ENCODE measurements around the gene AURKB. TPM values are rescaled to one million over a fixed set of nuclear protein-coding genes. Genes with fewer than 3 reads are reported as not detected.
"Not testable (repeated sequence)": the region's sequence is repeated elsewhere in the genome, so short reads cannot be mapped to it uniquely, and the experiment has no call there.

Gene AURKB
- total and polyA plus RNA-seq, 3 donors from 2014 or later = 2.4 to 3.7 (median 3.2) TPM

DNA sequence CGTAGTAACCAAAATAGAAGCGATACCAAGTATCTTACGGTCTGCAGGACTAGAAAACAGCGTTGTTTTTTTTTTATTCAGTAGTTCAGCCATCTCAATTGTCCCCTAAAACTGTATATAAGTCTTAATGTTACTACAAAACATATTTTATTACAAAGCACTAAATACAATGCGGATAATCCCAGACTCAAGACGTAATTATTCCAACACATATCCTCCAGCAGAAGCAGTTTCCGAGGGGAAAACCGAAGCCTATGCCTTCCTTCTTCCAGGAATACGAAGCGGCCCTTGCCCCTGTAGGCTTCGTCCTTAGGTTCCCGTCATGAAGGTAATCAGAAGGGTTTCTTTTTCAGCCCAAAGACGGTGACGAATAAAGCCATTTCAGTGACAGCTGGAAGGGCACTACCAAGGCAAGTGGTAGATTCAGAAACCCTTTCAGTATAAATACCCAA, 36.5 kb downstream of the AURKB start:
- WGBS, 2 donors = 3 to 5% methylated on average over 14 of the region's 14 CpGs
- Histone ChIP-seq H3K27ac (peak overlapping the region; percentile 90 to 95), H3K9me3 (no peaks in the 10 kb centered on the region), H3K36me3 (ENCODE audit: low read depth, missing control alignments) (no peaks in the 10 kb centered on the region), H3K4me1 (peaks cover 23% of the 10 kb centered on the region), H3K27me3 (no peaks in the 10 kb centered on the region), H3K4me3 (peak overlapping the region in 1 of 2 donors; percentile 53)
- no peak for TF ChIP-seq POLR2A (IDR thresholded peaks at IDR 0.05)
- TF ChIP-seq, protein P1, sequence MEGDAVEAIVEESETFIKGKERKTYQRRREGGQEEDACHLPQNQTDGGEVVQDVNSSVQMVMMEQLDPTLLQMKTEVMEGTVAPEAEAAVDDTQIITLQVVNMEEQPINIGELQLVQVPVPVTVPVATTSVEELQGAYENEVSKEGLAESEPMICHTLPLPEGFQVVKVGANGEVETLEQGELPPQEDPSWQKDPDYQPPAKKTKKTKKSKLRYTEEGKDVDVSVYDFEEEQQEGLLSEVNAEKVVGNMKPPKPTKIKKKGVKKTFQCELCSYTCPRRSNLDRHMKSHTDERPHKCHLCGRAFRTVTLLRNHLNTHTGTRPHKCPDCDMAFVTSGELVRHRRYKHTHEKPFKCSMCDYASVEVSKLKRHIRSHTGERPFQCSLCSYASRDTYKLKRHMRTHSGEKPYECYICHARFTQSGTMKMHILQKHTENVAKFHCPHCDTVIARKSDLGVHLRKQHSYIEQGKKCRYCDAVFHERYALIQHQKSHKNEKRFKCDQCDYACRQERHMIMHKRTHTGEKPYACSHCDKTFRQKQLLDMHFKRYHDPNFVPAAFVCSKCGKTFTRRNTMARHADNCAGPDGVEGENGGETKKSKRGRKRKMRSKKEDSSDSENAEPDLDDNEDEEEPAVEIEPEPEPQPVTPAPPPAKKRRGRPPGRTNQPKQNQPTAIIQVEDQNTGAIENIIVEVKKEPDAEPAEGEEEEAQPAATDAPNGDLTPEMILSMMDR (IDR thresholded peaks at IDR 0.05) = no peak
- intact Hi-C loops (cut with DNase I; ENCODE audit: low total_unique reads) = no loop called here
- DNase-seq = no peak

DNA sequence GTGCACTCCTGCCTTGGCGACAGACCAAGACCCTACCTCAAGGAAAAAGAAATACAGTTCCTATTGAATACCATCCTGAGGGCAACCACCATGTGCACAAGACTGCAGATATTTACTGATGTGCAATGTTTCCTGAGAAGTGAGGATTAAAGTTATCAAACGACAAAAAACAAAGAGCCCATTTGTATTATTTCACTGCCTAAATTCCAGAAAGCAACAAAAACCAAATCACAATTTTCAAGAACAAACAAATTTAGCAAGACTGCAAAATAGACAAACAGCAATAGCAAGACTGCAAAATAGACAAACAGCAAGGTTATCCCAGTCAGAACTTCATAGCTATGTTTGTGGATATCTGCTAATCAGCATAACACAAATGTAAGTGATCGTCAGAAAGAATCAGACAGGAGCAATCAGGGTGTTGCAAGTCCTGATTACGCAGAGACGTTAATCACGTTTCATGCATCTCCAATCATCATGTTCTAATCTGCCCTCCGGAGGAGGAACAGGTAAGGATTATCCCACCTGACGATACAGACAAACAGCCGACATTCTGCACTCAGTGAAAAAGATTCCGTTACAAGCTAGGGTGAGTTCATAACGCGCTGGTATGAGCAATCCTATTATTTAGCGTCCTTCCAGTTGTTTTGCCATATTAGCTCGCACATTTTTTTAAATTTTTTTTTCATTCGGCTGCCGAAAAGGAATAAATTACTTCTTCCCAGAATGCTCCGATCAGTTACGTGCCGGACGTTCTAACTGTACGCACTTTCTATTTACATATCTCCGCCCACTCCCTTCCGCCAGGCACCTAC, 37.1 kb downstream of the AURKB start:
- H3K4me1 ChIP-seq = peaks cover 23% of the 10 kb centered on the region
- DNase-seq = peak; percentile 96
- peak; percentile 90 for TF ChIP-seq POLR2A (IDR thresholded peaks at IDR 0.05)
- TF ChIP-seq, protein P1 (IDR thresholded peaks at IDR 0.05) = no peak
- no peaks in the 10 kb centered on the region for H3K27me3 ChIP-seq
- H3K9me3 ChIP-seq = no peaks in the 10 kb centered on the region
- peak overlapping the region; percentile 29 to 53 for H3K4me3 ChIP-seq
- 0 to 1% methylated on average over 23 of the region's 23 CpGs for WGBS, 2 donors
- peak overlapping the region; percentile 90 to 95 for H3K27ac ChIP-seq
- intact Hi-C loops (cut with DNase I; ENCODE audit: low total_unique reads) = no loop called here
- no peaks in the 10 kb centered on the region for H3K36me3 ChIP-seq (ENCODE audit: low read depth, missing control alignments)

DNA sequence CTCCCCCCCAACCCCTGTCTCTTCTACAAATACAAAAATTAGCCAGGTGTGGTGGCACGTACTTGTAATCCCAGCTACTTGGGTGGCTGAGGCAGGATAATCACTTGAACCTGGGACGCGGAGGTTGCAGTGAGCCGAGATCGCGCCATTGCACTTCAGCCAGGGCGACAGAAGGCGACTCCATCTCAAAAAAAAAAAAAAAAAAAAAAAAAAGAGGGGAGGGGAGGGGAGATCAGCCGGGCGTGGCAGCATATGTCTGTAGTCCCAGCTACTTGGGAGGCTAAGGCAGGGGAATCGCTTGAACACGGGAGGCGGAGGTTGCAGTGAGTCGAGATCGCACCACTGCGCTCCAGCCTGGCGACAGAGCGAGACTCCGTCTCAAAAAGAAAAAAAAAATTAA, 40.2 kb downstream of the AURKB start:
- intact Hi-C loops (cut with DNase I; ENCODE audit: low total_unique reads); H3K36me3 ChIP-seq (ENCODE audit: low read depth, missing control alignments); H3K4me1 ChIP-seq; H3K9me3 ChIP-seq; DNase-seq; H3K4me3 ChIP-seq; H3K27me3 ChIP-seq; H3K27ac ChIP-seq: not testable (repeated sequence)
- 64 to 76% methylated on average over 19 of the region's 19 CpGs for WGBS, 2 donors

DNA sequence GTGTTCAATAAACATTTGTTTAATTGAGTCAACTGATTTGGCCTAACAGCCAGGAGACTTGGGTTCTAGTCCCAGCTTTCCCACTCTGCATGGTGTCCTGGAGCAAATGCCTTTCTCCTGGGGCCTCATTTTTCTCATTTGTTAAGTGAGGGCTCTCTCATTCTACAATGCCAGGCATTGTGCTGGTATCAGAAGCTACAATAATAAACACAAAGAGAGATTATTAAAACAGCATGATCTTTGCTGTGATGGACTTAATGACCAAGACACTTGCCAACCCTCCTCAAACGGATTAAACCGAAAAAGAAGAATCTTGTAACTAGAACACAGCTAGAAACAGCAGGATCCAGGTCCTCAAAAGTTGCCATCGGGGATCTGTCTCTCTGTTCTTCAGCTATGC, 42.8 kb downstream of the AURKB start:
- Histone ChIP-seq H3K27ac (no peak overlapping the region), H3K36me3 (ENCODE audit: low read depth, missing control alignments) (no peaks in the 10 kb centered on the region), H3K4me1 (peaks cover 21% of the 10 kb centered on the region), H3K9me3 (no peaks in the 10 kb centered on the region), H3K4me3 (no peak overlapping the region), H3K27me3 (no peaks in the 10 kb centered on the region)
- intact Hi-C loops (cut with DNase I; ENCODE audit: low total_unique reads) = no loop called here
- no peak for DNase-seq
- WGBS, 2 donors = 57 to 76% methylated on average over 3 of the region's 3 CpGs
- no peak for TF ChIP-seq POLR2A (IDR thresholded peaks at IDR 0.05)
- TF ChIP-seq, protein P1 (IDR thresholded peaks at IDR 0.05) = no peak

DNA sequence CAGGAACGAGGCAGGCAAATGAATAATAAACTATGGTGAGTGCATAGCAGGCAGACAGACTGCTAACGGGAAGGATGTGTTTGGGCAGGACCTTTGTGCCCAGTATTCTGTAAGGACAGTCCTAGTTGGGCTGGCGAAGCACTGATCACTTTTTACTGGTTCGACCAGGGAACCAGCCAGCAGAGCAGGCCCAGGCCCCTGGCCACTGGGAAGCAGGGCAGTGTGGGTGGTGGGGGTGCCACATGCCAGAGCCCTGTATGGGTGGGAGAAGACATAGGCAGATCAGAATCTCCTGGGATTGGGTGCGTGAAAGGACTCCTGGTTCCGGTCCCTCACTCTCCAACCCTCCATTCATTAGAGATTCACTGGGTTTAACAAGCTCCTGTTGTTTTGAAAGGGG, 43.6 kb downstream of the AURKB start:
- no peak overlapping the region for H3K27ac ChIP-seq
- DNase-seq = no peak
- WGBS, 2 donors = 84 to 88% methylated on average over 6 of the region's 6 CpGs
- H3K36me3 ChIP-seq (ENCODE audit: low read depth, missing control alignments) = no peaks in the 10 kb centered on the region
- H3K4me1 ChIP-seq = peaks cover 23% of the 10 kb centered on the region
- intact Hi-C loops (cut with DNase I; ENCODE audit: low total_unique reads) = no loop called here
- no peak overlapping the region for H3K4me3 ChIP-seq
- no peaks in the 10 kb centered on the region for H3K9me3 ChIP-seq
- TF ChIP-seq POLR2A (IDR thresholded peaks at IDR 0.05) = no peak
- TF ChIP-seq, protein P1 (IDR thresholded peaks at IDR 0.05) = no peak
- H3K27me3 ChIP-seq = no peaks in the 10 kb centered on the region

Data from testis (tissue), 3 donors.